ENCODE measurements around the gene ALK.

GRCh38 chr2:29910465-29910864, 10.9 kb downstream of the ALK start:
- TF ChIP-seq CTCF (IDR thresholded peaks at IDR 0.05) (no peak), POLR2A (IDR thresholded peaks at IDR 0.05; ENCODE audit: low read depth) (no peak)

All from esophagus muscularis mucosa (tissue), 3 donors.